Amniotic epithelial cell (primary cell): ENCODE results near the gene LRMDA.

ENCODE experiments used
- DNase-seq: peaks from one replicate; pipeline ENCODE4 v3.0.0-alpha.2; 2010; ENCODE audit warnings: low read depth

LRMDA gene

GRCh38 chr10:75431180-75432111, at the start of gene LRMDA:
LRMDA (plus strand) TSS chr10:75431624.
- DNase-seq: peak; percentile 29

DNA sequence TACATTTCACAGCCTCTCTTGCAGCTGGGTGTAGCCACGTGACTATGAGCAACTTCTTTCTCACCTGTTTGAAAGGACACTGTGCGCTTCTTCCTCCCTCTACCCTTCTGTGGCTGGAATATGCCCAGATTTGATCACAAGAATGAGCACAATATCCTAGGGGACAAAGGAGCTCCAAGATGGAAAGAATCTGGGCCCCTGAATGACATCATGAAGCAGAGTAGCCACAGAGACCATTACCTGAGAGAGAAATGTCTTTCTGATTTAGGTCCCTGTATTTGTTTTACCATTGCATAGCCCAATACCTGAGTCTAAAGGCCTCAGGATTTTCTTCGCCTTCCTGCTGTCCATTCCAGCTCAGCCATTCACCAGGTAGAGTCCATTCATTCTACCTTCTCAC, 45.3 kb upstream of the LRMDA start:
- DNase-seq: no peak

DNA sequence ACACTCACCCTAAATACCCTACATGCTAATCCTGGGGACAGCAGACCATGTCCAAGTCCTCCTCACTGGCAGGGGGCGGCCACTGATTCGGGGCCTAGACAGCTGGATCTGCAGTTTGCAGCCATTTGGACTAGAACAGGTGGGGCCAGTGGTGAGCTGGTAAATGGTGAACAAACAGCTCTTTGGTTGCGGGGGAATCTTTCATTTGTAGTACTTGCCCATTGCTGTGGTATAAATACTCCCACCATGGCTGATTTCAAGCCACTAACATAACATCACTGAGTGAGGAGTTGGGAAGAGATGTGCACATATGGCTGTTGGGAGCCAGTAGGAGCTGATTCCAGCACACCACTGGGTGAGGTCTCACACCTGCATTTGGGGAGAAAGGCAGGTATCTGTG, 43.3 kb upstream of the LRMDA start:
- no peak for DNase-seq

GRCh38 chr10:75390178-75390577, 41.2 kb upstream of the LRMDA start:
- DNase-seq: no peak

DNA sequence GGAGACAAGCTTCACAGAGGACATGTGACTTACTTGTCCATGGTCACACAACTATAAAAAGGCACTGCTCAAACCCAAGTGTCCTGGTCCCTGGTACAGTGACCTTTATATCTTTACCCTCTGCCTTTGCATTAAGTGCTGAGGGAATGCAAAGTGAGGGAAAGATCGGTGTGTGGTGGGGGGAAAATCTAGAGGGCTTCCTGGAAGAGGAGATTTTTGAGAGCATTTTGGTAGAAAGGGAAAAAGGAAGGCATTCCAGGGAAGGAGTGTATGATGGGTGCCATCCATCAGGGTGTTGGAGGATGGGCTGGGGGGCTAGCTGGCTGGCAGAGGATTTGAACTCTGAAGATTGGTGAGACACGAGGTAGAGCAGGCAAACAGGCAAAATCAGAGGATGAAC, 39.2 kb upstream of the LRMDA start:
- DNase-seq: no peak

GRCh38 chr10:75392744-75393143, 38.7 kb upstream of the LRMDA start:
- no peak for DNase-seq

DNA sequence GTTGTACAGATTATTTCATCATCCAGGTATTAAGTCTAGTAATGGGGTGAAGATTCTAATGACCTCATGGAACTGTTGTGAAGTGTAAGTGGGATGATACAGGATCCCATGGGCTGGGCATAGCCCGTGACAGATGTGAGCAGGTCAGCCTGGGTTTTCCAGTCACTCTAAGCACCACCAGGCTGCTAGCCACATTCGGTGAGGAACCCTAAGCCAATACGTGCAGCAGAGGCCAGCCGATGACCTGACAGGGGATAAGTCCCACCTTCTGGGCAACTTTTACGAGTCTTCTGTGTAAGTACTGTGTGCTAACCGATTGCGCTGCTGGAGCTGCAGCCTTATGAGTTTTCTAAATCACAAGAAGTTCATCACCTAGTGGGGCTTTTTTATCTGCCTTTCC, 37.2 kb upstream of the LRMDA start:
- DNase-seq: no peak

DNA sequence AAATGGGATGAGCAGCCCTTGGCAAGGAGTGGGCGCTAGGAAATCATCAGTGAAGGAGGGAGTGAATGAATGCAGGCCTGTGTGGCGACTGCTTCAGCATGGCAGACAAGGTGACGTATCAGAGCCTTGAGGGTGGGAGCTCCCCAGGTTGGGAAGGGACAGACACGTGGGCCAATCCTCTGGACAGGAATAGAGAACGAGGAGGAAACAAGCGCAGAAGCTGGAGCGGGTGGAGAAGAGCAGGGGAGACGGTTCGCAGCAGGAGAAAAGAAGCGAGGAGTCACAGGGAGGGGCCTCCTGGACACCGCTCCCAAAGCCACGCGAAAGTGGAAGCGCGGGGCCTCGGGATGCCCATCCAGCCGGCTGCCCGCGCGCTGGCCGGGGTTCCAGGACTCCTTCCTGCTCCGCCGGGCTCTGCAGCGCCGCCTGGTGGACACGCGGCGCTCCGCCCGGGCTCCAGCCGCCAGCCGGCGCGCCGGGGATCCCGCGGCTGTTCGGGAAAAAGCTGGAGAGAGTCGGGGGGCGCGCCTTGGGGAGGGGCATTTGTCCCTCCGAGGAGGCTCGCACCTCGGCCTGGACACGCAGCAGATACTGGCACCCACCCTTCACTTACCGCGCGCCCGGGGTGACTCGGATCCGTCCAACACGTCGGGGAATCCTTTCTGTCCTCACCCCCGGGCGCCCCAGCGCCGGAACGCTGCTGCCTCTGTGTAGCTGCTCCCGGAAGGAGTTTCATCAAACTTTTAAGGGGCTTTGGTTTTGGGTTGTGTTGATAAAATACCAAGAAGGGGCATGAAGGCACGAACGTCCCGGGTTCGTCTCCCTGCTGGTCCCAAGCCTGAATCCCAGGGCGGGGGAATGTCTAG, 36.1 kb upstream of the LRMDA start:
- no peak for DNase-seq

GRCh38 chr10:75395932-75396630, 35.3 kb upstream of the LRMDA start:
- DNase-seq: no peak

- DNase-seq: no peak
Measured at GRCh38 chr10:75396631-75397495, 34.6 kb upstream of the LRMDA start.

DNA sequence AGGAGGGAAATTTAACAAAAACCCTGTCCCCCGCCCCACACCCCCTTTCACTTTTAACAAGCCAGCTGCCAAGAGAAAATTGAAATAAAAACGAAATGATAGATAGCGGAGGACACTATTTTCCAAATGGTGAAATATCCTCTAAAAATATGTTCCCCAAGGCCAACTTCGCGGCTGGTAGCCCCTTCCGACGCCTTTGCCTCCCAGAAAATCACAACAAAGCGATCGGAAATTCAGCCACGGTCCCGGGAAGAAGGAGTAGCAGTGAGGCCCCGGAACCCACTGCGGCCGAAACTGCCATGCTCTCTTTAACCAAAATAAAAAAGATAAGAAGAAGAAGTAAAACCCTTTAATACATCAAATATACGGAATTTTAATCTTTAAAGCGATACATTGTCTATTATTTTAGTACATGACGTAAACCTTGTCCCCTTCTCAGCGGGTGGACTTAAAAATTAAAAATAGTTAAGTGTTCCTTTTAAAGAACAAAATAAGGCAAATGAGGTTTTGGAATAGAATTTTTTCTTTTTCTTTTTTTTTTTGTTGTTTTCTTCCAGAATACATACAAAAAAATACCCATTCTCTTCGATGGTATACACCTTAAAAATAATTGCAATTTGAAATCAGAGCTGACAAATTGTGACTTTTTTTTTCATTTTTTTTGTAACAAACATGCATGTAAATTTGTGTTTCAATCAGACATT, 33.8 kb upstream of the LRMDA start:
- no peak for DNase-seq

GRCh38 chr10:75398200-75398691, 33.2 kb upstream of the LRMDA start:
- no peak for DNase-seq

- no peak for DNase-seq
Measured at GRCh38 chr10:75398692-75399460, 32.5 kb upstream of the LRMDA start.

DNA sequence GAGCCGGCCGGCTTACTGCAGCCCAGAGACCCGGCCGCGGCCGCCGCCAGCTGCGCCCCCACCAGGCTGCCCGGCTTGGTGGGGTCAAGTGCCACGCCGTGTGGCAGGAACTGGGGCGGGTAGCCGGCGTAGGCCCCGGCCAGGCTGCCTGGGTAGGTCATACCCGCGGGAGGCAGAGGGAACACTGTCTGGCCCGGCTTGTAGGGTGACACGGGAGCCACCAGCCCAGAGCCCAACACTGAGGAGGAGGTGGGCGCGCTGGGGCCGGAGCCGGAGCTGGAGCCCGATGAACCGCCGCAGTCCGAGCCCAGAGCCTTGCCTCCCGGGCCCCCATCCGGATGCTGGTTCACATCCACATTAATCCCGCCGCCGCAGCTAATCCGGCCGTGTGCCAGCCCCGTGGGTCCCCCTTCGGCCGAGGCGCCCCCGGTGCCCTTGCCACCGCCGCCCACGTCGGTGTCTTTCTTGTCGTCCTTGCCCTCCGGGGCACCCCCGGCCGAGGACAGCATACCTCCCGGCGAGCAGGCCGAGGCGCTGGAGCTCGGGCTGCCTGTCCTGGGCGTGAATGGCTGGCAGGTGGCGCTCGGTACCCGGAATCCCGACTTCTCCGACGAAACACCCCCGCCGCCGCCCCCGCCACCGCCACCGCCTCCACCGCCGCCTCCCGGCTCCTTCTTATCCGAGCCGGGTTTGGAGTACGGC, 31.8 kb upstream of the LRMDA start:
- peak; percentile 59 for DNase-seq

- no peak for DNase-seq
Measured at GRCh38 chr10:75400163-75400770, 31.2 kb upstream of the LRMDA start.

GRCh38 chr10:75400771-75401568, 30.5 kb upstream of the LRMDA start:
- DNase-seq: peak; percentile 62

- DNase-seq: peak; percentile 97
Measured at GRCh38 chr10:75401569-75402485, 29.6 kb upstream of the LRMDA start, which contains the start of gene ZNF503. ZNF503 (minus strand) TSS chr10:75401764; CDS start chr10:75401419, 345 bp downstream.
